Retinal pigment epithelial cell (primary cell): ENCODE measurements around the gene CSF2RB.

Source experiments
- DNase-seq: peaks from one replicate; pipeline ENCODE4 v3.0.0-alpha.2; 2010; ENCODE audit warnings: low read depth
- H3K4me3 ChIP-seq: 2 replicates; pipeline ENCODE4 v1.5.1; 2011; ENCODE audit warnings: mild to moderate bottlenecking, low read length, control low read depth, moderate library complexity
- CTCF ChIP-seq: conservative IDR thresholded peaks from 2 replicates; pipeline ENCODE4 v1.5.1; 2011; ENCODE audit warnings: low read depth, low read length, control low read depth, inconsistent platforms

The CSF2RB gene

GRCh38 chr22:36930041-36930935 lies 16.9 kb downstream of the CSF2RB start:
- no peak for DNase-seq
- H3K4me3 ChIP-seq: no peak overlapping the region
- no peak for TF ChIP-seq CTCF

GRCh38 chr22:36931446-36931845 lies 18.0 kb downstream of the CSF2RB start:
- DNase-seq: no peak
- H3K4me3 ChIP-seq: no peak overlapping the region
- TF ChIP-seq CTCF: no peak

- no peak for DNase-seq
- H3K4me3 ChIP-seq: no peak overlapping the region
- TF ChIP-seq CTCF: no peak
These were observed 20.4 kb downstream of the CSF2RB start for GRCh38 chr22:36933629-36934417.

- no peak overlapping the region for H3K4me3 ChIP-seq
- DNase-seq: no peak
- no peak for TF ChIP-seq CTCF
These were observed 21.2 kb downstream of the CSF2RB start for GRCh38 chr22:36934418-36935312.

GRCh38 chr22:36935313-36935610 lies 21.8 kb downstream of the CSF2RB start:
- H3K4me3 ChIP-seq: no peak overlapping the region
- no peak for TF ChIP-seq CTCF
- no peak for DNase-seq

- no peak for TF ChIP-seq CTCF
- DNase-seq: no peak
- no peak overlapping the region for H3K4me3 ChIP-seq
These were observed 22.3 kb downstream of the CSF2RB start for GRCh38 chr22:36935694-36936093.
